Astrocyte of the hippocampus (primary cell): ENCODE results near the gene INPPL1.
A peak's percentile ranks its signal among the peaks of the same experiment; 100 is the strongest.

ENCODE experiments used
- DNase-seq: peaks from one replicate; pipeline ENCODE4 v3.0.0; 2011; ENCODE audit warnings: low read depth, low spot score

Gene INPPL1

DNA sequence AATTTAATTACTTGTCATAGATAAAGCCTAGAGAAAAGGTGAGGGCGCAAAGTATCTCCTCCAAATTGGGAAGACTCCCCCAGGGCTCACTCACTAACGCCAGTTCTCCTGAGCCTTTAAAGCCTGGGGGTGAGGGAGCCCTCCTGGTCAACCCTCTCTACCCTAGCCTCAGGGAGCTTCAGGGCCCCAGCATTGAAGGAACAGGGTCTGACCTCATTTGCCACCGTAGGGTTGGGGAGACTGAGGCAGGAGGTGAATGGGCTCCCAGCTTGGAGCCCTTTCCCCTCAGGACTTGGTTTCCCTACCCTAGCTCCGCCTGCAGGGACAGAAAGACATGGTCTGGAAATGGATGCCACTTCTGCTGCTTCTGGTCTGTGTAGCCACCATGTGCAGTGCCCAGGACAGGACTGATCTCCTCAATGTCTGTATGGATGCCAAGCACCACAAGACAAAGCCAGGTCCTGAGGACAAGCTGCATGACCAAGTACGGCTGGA, 6.3 kb upstream of the INPPL1 start:
- no peak for DNase-seq

DNA sequence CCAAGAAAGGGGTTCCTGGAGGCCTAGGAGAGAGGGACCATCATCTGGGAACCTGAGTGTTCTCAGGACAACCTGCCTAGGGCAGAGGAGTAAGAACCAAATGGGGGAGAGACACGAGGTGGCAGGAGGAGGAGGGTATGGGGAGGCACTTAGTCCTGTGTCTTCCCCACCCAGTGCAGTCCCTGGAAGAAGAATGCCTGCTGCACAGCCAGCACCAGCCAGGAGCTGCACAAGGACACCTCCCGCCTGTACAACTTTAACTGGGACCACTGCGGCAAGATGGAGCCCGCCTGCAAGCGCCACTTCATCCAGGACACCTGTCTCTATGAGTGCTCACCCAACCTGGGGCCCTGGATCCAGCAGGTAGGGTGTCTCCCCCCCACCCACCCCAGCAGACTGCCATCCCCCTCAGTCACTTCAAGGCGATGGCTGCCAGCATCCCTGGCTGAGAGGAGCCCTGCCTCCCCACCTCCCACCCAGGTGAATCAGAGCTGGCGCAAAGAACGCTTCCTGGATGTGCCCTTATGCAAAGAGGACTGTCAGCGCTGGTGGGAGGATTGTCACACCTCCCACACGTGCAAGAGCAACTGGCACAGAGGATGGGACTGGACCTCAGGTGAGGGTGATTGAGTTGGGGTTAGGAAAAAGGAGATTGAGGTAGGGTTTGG, 3.7 kb upstream of the INPPL1 start:
- no peak for DNase-seq

DNA sequence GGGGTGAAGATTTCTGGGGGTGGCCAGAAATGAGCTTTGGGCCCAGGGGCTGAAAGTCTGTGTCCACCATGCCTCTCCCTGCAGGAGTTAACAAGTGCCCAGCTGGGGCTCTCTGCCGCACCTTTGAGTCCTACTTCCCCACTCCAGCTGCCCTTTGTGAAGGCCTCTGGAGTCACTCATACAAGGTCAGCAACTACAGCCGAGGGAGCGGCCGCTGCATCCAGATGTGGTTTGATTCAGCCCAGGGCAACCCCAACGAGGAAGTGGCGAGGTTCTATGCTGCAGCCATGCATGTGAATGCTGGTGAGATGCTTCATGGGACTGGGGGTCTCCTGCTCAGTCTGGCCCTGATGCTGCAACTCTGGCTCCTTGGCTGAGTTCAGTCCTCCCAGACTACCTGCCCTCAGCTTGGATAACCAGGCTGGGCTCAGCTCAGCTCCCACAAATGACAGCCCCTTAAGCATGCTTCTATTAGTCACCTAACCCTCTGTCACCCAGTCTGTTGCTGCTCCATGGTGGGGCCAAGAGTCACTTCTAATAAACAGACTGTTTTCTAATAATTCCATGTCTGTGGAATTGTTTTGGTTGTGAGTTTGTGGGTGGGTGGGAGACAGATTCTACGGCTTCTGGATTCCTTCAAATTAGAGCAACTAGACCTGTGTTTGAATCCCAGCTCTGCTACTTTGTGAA, 3.0 kb upstream of the INPPL1 start:
- DNase-seq = no peak

DNA sequence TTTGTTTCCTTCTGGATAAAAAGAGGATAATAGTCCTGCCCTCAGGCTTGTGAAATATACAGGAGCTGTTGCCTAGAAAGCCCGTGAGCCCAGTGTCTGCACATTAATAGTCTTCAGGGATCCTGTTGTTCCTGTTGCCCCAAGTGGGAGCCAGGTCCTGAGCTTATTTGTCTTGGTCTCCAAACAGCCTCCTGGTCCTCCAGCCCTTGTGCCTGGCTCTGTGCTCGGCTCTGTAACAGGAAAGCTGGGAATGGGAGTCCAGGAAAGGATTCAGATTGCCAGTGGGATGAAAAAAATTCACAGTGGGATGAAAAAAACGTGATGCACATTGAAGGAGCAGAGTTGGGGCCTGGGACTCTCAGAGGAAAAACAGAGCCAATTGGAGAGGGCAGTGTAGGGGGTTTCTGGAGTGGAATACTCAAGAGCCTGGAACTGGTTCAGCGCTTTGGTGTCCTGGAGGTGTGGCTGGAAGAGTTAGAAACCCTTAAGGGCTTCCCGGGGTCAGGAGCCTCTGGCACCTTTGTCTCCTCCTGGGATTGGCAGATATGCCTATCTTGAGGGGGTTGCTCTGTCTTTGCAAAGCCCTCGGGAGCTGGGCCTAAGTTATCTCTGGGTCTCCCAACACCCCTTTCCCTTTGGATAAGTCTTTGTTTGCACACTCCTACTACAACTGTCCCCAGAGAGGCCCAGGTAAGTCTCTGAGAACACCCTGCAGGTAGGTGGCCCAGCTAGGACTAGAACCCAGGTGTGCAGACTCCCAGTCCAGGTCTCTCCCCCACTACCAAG, 2.3 kb upstream of the INPPL1 start:
- DNase-seq = no peak

DNA sequence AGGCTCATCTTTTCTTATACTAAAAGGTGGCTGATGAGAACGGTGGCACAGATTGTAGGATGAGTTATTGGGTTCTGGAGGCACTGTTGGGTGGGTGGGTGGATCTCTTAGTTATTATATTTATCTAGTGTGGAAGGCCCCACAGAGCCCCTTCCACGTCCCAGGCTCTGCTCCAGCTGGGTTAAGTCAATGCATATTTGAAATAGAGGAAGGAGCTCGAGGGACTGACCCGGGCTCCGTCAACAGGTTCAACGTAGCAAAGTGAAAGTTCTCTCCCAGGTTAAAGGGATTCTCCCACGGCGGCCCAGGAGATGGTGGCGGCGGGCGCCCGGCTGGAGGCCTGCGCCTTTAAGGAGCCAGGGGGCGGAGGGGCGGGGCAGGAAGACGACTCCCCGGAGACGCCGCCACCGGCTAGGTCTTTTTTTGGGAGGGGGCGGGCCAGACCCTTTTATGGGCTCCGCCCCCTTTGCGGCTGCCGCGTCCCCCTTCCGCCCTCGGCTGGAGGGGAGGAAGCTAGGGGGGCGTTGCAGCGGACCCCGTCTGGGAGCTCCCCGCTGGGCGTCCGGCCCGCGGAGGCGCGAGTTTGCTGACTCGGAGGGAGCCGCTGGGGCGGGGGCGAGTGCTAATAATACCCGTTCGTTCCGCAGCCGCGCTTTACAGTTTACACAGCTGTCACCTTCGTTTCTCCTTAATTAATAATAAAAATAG, 1.5 kb upstream of the INPPL1 start:
- DNase-seq = peak; percentile 97

DNA sequence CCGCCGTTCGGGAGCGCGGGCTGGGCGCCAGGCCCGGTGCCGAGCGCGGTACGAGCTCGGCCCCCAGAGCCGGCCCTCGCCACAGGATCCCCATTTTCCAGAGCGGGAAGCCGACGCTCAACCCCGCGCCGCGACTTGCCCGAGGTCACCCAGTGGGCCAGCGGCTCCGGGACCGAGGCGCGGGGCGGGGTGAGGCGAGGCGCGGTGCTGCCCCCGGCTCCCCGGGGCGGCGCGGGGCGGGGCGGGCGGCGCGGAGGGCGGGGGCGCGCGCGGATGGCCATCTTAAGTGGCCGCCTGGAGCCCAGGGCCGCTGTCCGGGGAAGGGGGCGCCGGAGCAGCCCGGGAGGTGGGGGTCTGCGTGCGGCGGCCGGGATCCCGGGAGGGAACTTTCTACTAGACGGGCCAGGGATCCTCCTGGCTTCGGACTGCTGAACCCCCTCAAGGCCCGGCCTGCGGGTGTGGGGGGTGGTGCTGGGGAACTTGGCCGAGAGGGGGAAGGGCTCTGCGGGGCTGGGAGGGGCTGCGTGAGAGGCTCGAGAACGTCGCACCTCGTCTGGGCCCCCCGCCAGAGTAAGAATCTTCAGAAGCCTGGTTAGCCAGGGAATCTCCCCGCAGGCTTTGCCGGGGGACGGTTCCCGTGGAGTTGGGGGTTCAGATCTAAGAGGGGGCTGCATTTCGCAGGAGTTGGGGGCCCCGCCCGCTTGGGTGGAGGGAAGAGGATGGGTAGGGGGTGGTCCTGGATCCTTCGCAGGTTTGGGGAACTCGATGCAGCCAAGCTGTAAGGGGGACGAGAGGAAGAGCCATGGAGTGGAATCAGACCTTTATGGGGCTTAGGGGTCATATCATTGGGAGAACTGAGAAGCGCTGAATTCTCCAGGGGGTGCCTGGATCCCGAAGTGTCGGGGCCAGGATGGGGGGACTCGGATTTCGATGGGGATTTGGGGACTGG, 678 bp upstream of the INPPL1 start:
- peak; percentile 86 for DNase-seq

DNA sequence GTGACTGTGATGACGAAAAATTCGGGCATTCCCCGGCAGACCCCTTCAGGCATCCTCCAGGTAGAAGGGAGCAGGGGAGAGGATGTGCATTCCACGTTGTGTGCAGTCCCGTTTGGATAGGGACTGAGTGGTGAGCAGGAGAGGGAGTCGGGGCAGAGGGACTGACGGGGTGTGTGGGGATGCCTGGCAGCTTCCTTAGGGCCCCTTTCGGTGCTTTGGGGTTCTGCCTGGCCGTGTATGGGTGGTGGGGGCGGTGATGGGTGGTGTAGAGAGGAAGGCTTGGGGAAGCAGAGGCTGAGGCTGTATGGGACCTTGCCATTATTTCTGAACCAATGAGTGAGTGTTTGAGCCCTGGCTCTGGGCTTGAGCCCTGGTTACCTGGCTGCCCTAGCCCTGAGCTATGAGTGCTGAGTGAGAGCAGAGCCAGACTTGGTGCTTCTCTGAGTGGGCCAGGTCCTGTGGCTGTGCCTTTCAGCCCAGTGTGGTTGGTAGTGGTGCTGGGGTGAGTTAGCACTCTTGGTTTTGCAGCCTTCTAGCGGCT, 914 bp downstream of the INPPL1 start:
- peak; percentile 34 for DNase-seq

DNA sequence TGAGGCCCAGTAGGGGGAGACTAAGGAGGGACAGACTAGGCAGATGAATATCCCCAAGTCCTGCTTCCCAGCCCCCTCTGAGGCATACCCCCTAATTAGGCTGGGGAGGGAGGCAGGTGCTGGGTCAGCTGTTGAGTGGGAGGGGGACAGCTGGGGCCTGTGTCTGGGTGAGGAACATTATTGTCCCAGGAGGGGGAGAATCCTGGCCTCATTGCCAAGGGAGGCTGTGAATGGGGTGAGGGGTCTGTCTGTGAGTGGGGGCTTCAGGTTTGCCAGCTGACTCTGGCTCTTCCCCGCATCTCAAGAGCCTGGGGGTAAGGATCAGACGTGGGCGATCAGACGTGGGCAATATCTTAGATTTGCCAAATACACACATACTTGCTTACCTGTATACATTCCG, 2.1 kb downstream of the INPPL1 start:
- DNase-seq = no peak

DNA sequence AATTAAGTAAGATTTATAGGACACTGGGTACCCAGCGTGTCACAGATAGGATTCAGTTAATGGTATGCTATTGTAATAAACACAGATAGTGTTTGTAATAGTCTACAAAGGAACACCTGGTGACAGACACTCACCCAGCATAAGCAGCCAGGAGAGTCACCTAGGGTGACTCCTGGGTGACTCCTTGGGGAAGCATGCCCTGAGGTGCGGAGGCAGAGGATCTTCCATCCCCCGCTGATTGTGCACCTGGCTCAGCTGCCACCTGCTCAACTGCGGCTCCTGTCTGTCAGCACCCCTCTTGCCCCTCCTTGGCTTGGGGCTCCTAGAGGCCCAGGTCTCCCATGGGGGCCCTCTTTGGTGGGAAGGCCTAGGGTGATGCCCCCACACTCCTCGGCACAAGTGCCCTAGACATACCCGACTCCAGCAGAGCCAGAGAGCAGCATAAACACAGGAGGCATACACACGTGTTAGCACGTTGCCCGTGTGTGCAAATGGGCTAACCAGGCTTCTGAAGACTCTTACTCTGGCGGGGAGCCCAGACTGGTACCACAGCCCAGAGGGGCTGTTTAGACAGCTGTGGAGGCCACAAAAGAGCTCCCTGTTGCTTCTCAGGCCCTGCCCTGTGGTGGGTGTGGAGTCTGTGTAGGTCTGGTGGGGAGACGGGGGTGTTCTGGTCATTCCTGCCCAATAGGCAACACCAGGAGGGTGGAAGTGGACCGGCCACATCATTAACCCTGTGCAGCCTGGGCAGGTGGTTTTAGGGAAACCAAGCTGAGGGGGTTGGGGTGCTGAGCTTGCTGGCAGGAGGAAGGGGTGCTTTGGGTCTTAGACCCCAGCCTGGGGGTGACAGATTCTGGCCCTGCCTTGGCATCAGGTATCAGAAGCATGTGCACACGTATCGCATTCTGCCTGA, 3.0 kb downstream of the INPPL1 start:
- peak; percentile 79 for DNase-seq

DNA sequence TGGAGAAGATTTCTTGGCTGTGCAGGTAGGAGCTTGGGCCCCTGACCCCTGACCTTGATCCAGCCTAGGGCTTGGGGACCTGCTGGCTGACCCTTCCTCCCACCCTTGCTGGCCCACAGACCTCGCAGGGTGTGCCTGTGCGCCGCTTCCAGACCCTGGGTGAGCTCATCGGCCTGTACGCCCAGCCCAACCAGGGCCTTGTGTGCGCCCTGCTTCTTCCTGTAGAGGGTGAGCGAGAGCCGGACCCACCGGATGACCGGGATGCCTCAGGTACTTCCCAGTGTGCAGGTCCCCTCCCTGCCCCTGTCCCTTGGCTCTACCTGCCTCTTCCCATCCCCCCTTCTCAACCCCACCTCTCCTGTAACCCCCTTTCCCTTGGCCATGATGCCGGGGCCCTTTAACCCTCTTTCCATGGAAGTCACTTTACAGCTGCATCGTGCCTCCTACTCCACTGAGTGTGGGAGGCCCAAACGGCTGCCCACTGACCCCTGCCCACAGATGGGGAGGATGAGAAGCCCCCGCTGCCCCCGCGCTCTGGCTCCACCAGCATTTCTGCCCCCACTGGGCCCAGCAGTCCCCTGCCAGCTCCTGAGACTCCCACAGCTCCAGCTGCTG, 3.8 kb downstream of the INPPL1 start:
- DNase-seq = no peak

DNA sequence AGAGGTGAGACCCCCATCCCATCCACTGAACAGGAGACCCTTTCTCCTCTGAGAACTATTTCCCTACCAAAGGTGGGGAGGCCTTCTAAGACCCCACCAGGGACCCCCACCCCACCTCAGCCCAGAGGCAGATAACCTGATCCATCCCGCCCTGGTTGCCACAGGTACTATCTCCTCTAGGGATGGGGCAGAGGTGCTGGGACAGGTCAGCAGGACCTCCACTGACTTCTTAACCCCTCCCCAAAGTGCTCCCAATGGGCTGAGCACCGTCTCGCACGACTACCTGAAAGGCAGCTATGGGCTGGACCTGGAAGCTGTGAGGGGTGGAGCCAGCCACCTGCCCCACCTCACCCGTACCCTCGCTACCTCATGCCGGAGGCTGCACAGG, 4.3 kb downstream of the INPPL1 start:
- no peak for DNase-seq

DNA sequence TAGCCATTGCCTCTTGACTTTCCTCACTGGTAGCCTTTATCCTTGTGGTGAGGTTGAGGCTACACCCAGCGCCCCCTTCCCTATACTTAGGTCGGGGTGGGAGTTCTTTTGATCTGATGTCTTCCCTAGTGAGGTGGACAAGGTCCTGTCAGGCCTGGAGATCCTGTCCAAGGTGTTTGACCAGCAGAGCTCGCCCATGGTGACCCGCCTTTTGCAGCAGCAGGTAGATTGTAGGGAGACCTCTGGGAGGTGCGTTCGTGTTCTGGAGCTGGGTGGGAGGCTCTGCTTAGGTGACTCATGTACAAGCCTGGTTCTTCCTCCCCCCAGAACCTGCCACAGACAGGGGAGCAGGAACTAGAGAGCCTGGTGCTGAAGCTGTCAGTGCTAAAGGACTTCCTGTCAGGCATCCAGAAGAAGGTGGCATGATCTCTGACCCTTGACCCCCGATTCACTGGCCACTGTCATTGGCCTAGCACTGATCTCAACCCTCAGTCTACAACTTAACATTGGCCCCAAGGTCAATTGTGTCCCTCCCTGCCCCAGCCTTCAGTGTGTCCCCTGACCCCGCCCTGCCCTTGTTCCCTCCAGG, 4.9 kb downstream of the INPPL1 start:
- DNase-seq = no peak

DNA sequence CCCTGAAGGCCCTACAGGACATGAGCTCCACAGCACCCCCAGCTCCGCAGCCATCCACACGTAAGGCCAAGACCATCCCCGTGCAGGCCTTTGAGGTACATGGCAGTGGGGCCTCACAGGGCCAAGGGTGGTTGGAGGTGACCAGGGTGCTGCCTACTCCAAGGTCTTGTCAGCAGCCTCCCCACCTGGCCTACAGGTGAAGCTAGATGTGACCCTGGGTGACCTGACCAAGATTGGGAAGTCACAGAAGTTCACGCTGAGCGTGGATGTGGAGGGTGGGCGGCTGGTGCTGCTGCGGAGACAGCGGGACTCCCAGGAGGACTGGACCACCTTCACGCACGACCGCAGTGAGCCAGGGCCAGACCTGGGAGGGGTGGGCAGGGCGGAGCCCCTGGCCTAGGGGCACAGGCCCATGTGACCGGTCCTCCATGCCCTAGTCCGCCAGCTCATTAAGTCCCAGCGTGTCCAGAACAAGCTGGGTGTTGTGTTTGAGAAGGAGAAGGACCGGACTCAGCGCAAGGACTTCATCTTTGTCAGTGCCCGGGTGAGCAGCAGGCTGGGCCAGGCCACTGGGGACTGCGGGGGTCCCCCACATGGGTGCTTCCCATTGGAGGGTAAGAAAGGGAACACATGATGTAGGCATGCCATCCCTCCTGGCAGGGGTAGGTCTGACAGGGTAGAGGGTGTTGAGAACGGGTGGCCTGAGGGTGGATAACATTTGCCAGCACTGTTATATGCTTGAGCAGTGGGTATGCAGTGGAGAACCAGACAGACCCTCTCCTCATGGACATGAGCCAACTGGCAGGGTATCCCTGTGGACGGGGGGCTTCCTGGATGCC, 5.6 kb downstream of the INPPL1 start:
- DNase-seq = no peak

DNA sequence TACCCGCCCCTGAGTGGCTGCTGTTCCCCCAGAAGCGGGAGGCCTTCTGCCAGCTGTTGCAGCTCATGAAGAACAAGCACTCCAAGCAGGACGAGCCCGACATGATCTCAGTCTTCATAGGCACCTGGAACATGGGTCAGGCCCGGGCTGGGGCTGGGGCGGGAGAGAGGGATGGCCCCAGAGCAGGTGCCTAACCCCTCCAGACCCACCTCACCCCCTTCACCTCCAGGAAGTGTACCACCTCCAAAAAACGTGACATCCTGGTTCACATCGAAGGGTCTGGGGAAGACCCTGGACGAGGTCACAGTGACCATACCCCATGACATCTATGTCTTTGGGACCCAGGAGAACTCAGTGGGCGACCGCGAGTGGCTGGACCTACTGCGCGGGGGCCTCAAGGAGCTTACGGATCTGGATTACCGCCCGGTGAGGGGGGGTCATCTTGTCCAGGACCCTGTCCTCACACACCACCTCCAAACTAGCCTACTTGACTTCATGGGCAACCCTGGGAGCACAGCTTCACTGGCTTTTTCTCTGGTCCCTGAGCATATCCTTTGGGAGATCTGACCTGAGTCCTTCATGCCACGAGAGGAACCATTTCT, 6.3 kb downstream of the INPPL1 start:
- no peak for DNase-seq

DNA sequence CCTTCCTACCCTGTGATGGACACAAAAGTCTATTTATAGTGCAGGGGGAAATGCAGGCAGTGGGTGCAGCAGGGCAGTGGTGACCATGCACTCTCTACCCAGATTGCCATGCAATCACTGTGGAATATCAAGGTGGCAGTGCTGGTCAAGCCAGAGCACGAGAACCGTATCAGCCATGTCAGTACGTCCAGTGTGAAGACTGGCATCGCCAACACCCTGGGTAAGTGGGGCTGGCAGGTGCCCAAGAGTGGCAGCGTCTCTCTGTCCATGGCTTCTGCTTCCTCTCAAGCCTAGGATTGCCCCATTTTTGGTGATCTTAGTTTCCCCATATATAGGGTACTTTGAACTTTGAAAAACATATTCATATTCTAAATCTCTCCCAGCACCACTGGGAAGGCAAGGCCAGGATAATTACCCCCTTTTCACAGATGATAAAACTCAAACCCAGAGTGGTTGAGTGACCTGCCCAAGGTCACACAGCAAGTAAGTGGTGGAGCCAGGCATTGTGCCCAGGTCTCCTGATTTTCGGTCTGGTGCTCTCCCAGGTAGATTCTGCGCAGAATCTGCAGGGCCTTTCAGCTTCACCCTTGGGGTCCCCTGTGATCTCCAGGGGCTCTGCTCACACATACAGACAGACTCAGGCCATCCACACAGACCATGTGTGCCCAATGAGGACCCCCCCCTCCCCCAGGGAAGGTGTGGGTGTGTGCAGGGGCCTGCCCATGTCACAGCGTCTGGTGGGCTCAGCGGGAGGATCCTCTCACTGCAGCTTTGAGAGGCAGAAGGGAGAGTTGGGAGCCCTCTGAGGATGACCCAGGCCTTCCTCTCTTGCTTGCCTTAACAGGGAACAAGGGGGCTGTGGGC, 7.1 kb downstream of the INPPL1 start:
- DNase-seq = no peak
